ENCODE measurements around the gene RERG.

The RERG gene

GRCh38 chr12:15165012-15165659, 56.1 kb downstream of the RERG start:
- Histone ChIP-seq H3K9me3 (replicated peaks in 1 of 11) (no peaks in the 10 kb centered on the region), H3K36me3 (no peaks in the 10 kb centered on the region), H3K4me2 (no peak overlapping the region), H4K20me1 (no peaks in the 10 kb centered on the region), H3K4me3 (no peak overlapping the region), H3K27me3 (no peaks in the 10 kb centered on the region), H3K27ac (no peak overlapping the region), H3K9ac (no peak overlapping the region), H3K4me1 (peaks cover 0 to 11% (median 7%) of the 10 kb centered on the region in 10 experiments; a peak in 11 of 20 replicates)
- TF ChIP-seq Cebpa-rat (IDR thresholded peaks at IDR 0.05): no peak

GRCh38 chr12:15163030-15163976, 57.9 kb downstream of the RERG start:
- Histone ChIP-seq H3K4me3 (no peak overlapping the region), H3K9ac (no peak overlapping the region), H3K4me1 (peaks cover 0 to 11% (median 7%) of the 10 kb centered on the region in 10 experiments; a peak in 11 of 20 replicates), H3K4me2 (peak overlapping the region in 10 of 11 experiments; percentile 2 to 47 (median 19); a peak in 13 of 22 replicates), H3K9me3 (replicated peaks in 1 of 11) (no peaks in the 10 kb centered on the region), H3K27me3 (no peaks in the 10 kb centered on the region), H3K36me3 (no peaks in the 10 kb centered on the region), H4K20me1 (no peaks in the 10 kb centered on the region), H3K27ac (no peak overlapping the region)
- no peak for TF ChIP-seq Cebpa-rat (IDR thresholded peaks at IDR 0.05)

GRCh38 chr12:15158083-15158482, 63.1 kb downstream of the RERG start:
- Histone ChIP-seq H3K4me2 (no peak overlapping the region), H3K27me3 (no peaks in the 10 kb centered on the region), H3K4me3 (no peak overlapping the region), H3K9me3 (replicated peaks in 1 of 11) (no peaks in the 10 kb centered on the region), H3K27ac (no peak overlapping the region), H3K4me1 (peaks cover 0 to 3% (median 0%) of the 10 kb centered on the region in 10 experiments; a peak in 2 of 20 replicates), H3K36me3 (no peaks in the 10 kb centered on the region), H3K9ac (no peak overlapping the region), H4K20me1 (no peaks in the 10 kb centered on the region)
- no peak for TF ChIP-seq Cebpa-rat (IDR thresholded peaks at IDR 0.05)

GRCh38 chr12:15157269-15157671, 63.9 kb downstream of the RERG start:
- TF ChIP-seq Cebpa-rat (IDR thresholded peaks at IDR 0.05): no peak
- Histone ChIP-seq H3K4me1 (peaks cover 0 to 10% (median 0%) of the 10 kb centered on the region in 10 experiments; a peak in 2 of 20 replicates), H4K20me1 (no peaks in the 10 kb centered on the region)

GRCh38 chr12:15155271-15155670, 65.9 kb downstream of the RERG start:
- H3K4me2 ChIP-seq: no peak overlapping the region
- H3K4me3 ChIP-seq: no peak overlapping the region
- no peak for TF ChIP-seq Cebpa-rat (IDR thresholded peaks at IDR 0.05)
- peaks cover 0 to 13% (median 0%) of the 10 kb centered on the region in 10 experiments; a peak in 2 of 20 replicates for H3K4me1 ChIP-seq
- no peaks in the 10 kb centered on the region for H4K20me1 ChIP-seq
- no peak overlapping the region for H3K9ac ChIP-seq
- H3K27me3 ChIP-seq: no peaks in the 10 kb centered on the region
- H3K27ac ChIP-seq: no peak overlapping the region
- no peaks in the 10 kb centered on the region for H3K9me3 ChIP-seq (replicated peaks in 1 of 11)
- H3K36me3 ChIP-seq: no peaks in the 10 kb centered on the region

More at GRCh38 chr12:15157269-15157671, 63.9 kb downstream of the RERG start:
- no peaks in the 10 kb centered on the region for H3K36me3 ChIP-seq
- H3K27ac ChIP-seq: no peak overlapping the region
- no peak overlapping the region for H3K4me3 ChIP-seq
- no peaks in the 10 kb centered on the region for H3K27me3 ChIP-seq
- no peaks in the 10 kb centered on the region for H3K9me3 ChIP-seq (replicated peaks in 1 of 11)
- no peak overlapping the region for H3K9ac ChIP-seq
- no peak overlapping the region for H3K4me2 ChIP-seq

GRCh38 chr12:15154103-15154502, 67.1 kb downstream of the RERG start:
- TF ChIP-seq Cebpa-rat (IDR thresholded peaks at IDR 0.05): no peak
- Histone ChIP-seq H3K4me3 (no peak overlapping the region), H3K9ac (no peak overlapping the region), H3K9me3 (replicated peaks in 1 of 11) (no peaks in the 10 kb centered on the region), H3K27ac (no peak overlapping the region), H3K4me2 (no peak overlapping the region), H3K27me3 (no peaks in the 10 kb centered on the region), H4K20me1 (no peaks in the 10 kb centered on the region), H3K36me3 (no peaks in the 10 kb centered on the region), H3K4me1 (peaks cover 0 to 13% (median 0%) of the 10 kb centered on the region in 10 experiments; a peak in 2 of 20 replicates)

- H3K9ac ChIP-seq: no peak overlapping the region
- no peaks in the 10 kb centered on the region for H3K27me3 ChIP-seq
- H4K20me1 ChIP-seq: no peaks in the 10 kb centered on the region
- no peak for TF ChIP-seq Cebpa-rat (IDR thresholded peaks at IDR 0.05)
- no peaks in the 10 kb centered on the region for H3K36me3 ChIP-seq
- H3K4me3 ChIP-seq: no peak overlapping the region
- H3K4me2 ChIP-seq: peak overlapping the region in 2 of 11 experiments; percentile 9 to 20; a peak in 1 of 22 replicates
- no peak overlapping the region for H3K27ac ChIP-seq
- H3K9me3 ChIP-seq (replicated peaks in 1 of 11): no peaks in the 10 kb centered on the region
- H3K4me1 ChIP-seq: peaks cover 0 to 13% (median 0%) of the 10 kb centered on the region in 10 experiments; a peak in 2 of 20 replicates
These were observed 68.3 kb downstream of the RERG start for GRCh38 chr12:15152868-15153267.

GRCh38 chr12:15152456-15152855, 68.8 kb downstream of the RERG start:
- Histone ChIP-seq H3K27me3 (no peaks in the 10 kb centered on the region), H3K9me3 (replicated peaks in 1 of 11) (no peaks in the 10 kb centered on the region), H3K36me3 (no peaks in the 10 kb centered on the region), H3K27ac (no peak overlapping the region), H3K9ac (no peak overlapping the region), H3K4me1 (peaks cover 0 to 13% (median 0%) of the 10 kb centered on the region in 10 experiments; a peak in 2 of 20 replicates), H4K20me1 (no peaks in the 10 kb centered on the region), H3K4me2 (peak overlapping the region in 1 of 11 experiments; percentile 9; a peak in 1 of 22 replicates), H3K4me3 (no peak overlapping the region)
- TF ChIP-seq Cebpa-rat (IDR thresholded peaks at IDR 0.05): no peak
